Vagina (tissue), 2 donors: Measurements from ENCODE around the gene EXOC2.

Source experiments
- POLR2A ChIP-seq, 2 donors: fragments of 450-650 bp; IDR thresholded peaks; one replicate each; pipeline ENCODE4 v1.6.1; 2017; ENCODE audit warnings: antibody characterized with exemption in 2 of 2, mild to moderate bottlenecking in 2 of 2, moderate library complexity in 2 of 2
- POLR2AphosphoS5 ChIP-seq, 2 donors: sonication (generic); formaldehyde crosslinking; IDR thresholded peaks; one replicate each; pipeline ENCODE4 v1.9.0; 2017; ENCODE audit warnings: antibody characterized with exemption in 2 of 2, mild to moderate bottlenecking in 2 of 2, low read depth in 1 of 2; ENCODE audit not compliant: insufficient read depth in 1 of 2
- TF ChIP-seq, protein P1 (sequence below), 3 experiments: fragments of 450-650 bp in 2 of 3; fragments of 200-600 bp in 1 of 3; sonication (generic) in 1 of 3; IDR thresholded peaks; one replicate each; pipeline ENCODE4 v1.5.1; 2017 to 2019; ENCODE audit warnings: antibody characterized with exemption in 3 of 3, mild to moderate bottlenecking in 2 of 3, moderate library complexity in 2 of 3

DNA sequence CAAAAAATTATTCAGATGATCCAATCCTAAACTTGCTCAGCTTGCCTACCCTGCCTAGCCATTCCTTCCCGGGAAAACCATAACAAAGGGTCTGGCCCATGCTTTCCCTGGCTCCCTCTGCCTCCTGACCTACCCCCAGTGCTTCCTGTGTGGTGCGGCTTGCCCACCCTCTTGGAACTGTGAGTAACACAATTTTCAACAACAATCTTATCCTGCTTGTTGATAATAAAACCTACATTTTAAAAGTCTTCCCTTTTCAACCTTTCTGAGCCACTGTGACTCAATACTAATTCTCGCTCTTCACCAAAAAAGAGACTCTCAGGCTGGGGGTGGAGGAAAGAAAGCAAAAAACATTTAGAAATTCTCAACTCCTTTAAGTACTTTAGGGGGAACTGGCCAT is 18.0 kb downstream of the EXOC2 start:
- TF ChIP-seq POLR2A (IDR thresholded peaks at IDR 0.05) (no peak), POLR2AphosphoS5 (IDR thresholded peaks at IDR 0.05; ENCODE audit: insufficient read depth in 1 of 2, low read depth in 1 of 2) (no peak)
- TF ChIP-seq, protein P1, sequence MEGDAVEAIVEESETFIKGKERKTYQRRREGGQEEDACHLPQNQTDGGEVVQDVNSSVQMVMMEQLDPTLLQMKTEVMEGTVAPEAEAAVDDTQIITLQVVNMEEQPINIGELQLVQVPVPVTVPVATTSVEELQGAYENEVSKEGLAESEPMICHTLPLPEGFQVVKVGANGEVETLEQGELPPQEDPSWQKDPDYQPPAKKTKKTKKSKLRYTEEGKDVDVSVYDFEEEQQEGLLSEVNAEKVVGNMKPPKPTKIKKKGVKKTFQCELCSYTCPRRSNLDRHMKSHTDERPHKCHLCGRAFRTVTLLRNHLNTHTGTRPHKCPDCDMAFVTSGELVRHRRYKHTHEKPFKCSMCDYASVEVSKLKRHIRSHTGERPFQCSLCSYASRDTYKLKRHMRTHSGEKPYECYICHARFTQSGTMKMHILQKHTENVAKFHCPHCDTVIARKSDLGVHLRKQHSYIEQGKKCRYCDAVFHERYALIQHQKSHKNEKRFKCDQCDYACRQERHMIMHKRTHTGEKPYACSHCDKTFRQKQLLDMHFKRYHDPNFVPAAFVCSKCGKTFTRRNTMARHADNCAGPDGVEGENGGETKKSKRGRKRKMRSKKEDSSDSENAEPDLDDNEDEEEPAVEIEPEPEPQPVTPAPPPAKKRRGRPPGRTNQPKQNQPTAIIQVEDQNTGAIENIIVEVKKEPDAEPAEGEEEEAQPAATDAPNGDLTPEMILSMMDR (IDR thresholded peaks at IDR 0.05), result no peak
